ENCODE results near the gene ARHGAP32.

Gene ARHGAP32

DNA sequence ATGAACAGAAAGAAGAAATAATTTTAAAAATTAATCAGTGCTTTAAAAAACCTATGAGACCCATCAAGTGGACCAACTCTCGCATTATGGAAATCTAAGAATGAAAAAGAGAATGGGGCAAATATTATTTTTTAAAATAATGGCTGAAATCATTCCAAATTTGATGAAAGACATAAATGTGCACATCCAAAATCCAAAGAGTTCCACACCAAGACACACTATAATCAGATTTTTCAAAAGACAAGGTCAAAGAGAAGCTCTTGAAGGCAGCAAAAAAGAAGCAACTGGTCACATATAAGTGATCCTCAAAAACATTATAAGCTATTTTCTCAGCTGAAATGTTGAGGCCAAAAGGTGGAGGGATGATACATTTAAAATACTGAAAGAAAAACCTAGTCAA is 85.3 kb downstream of the ARHGAP32 start:
- no peak for DNase-seq (ENCODE audit: low read depth)
- no peak overlapping the region for H3K4me3 ChIP-seq (ENCODE audit: low read depth, low read length)
- in situ Hi-C loops (cut with HindIII; ENCODE audit: low sequenced_read_pairs): loop anchor here (25.0 kb wide), 1 partner anchor 181 kb away; no protein-coding TSS in a partner anchor
- TF ChIP-seq, protein P1, sequence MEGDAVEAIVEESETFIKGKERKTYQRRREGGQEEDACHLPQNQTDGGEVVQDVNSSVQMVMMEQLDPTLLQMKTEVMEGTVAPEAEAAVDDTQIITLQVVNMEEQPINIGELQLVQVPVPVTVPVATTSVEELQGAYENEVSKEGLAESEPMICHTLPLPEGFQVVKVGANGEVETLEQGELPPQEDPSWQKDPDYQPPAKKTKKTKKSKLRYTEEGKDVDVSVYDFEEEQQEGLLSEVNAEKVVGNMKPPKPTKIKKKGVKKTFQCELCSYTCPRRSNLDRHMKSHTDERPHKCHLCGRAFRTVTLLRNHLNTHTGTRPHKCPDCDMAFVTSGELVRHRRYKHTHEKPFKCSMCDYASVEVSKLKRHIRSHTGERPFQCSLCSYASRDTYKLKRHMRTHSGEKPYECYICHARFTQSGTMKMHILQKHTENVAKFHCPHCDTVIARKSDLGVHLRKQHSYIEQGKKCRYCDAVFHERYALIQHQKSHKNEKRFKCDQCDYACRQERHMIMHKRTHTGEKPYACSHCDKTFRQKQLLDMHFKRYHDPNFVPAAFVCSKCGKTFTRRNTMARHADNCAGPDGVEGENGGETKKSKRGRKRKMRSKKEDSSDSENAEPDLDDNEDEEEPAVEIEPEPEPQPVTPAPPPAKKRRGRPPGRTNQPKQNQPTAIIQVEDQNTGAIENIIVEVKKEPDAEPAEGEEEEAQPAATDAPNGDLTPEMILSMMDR (IDR thresholded peaks at IDR 0.05; ENCODE audit: low read depth, low read length, missing control alignments): no peak

DNA sequence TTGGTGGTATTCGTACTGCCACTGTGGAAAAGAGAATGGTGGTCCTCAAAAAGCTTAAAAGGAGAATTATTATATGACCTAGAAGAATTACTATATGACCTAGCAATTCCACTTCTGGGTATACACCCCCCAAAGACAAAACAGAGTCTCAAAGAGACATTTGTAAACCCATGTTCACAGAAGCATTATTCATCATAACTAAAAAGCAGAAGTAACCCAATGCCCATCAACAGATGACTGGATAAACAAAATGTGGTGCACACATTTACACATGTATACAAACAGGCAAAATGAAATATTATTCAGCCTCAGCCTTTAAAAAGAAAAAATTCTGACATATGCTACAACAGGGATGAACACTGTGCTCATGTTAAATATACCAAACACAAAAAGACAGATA is 89.4 kb downstream of the ARHGAP32 start:
- in situ Hi-C loops (cut with HindIII; ENCODE audit: low sequenced_read_pairs): loop anchor here (25.0 kb wide), 1 partner anchor 185 kb away; no protein-coding TSS in a partner anchor
- no peak overlapping the region for H3K4me3 ChIP-seq (ENCODE audit: low read depth, low read length)
- TF ChIP-seq, protein P1 (IDR thresholded peaks at IDR 0.05; ENCODE audit: low read depth, low read length, missing control alignments): no peak
- DNase-seq (ENCODE audit: low read depth): no peak

DNA sequence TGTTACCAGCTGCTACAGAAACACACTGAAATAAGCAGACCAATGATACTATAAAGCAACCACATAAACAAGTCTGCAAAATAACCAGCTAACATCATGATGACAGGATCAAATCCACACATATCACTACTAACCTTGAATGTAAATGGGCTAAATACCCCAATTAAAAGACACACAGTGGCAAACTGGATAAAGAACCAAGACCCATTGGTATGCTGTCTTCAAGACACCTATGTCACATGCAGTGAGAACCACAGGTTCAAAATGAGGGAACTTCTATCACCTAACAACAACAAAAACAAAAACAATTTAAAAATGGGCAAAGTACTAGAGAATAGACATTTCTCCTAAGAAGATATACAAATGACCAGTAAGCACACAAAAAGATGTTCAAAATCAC is 89.9 kb downstream of the ARHGAP32 start:
- in situ Hi-C loops (cut with HindIII; ENCODE audit: low sequenced_read_pairs): loop anchor here (25.0 kb wide), 1 partner anchor 185 kb away; no protein-coding TSS in a partner anchor
- DNase-seq (ENCODE audit: low read depth): no peak
- TF ChIP-seq, protein P1 (IDR thresholded peaks at IDR 0.05; ENCODE audit: low read depth, low read length, missing control alignments): no peak
- H3K4me3 ChIP-seq (ENCODE audit: low read depth, low read length): no peak overlapping the region

DNA sequence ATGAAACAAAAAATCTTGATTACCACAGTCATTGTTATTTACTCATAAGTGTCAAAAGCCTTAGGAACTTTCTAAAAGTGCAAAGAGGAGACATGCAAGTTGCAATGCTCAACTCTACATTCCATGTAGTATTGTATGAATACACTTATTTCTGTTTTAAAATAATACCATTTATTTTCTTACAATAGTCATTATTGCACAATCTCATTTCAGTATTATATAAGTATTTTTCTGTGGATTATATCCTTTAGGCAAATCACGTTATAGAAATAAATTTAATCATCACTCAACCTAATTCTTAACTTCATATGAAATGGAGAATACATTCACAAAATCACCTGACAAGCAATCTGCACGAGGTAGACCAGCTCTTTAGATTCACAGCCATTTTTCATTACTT is 98.8 kb downstream of the ARHGAP32 start:
- no peak for DNase-seq (ENCODE audit: low read depth)
- in situ Hi-C loops (cut with HindIII; ENCODE audit: low sequenced_read_pairs): no loop called here
- H3K4me3 ChIP-seq (ENCODE audit: low read depth, low read length): no peak overlapping the region
- TF ChIP-seq, protein P1 (IDR thresholded peaks at IDR 0.05; ENCODE audit: low read depth, low read length, missing control alignments): no peak

DNA sequence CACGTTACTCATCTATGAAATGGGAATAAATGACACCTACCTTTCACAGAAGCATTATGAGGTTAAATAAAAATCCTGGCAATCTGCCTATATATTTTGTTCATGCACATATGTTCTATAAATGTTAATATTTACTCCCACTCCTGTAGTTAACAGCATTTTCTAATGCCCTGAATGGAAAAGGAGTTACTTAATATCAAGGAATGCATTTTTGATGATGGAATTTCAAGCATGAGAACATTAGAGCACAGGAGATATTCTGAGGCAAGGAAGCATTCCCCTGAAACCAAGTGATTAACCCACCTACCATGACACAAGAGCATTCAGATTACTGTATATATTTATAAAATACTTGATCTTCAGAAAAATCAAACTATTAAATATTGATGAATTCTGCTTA is 102.1 kb downstream of the ARHGAP32 start:
- in situ Hi-C loops (cut with HindIII; ENCODE audit: low sequenced_read_pairs): no loop called here
- H3K4me3 ChIP-seq (ENCODE audit: low read depth, low read length): no peak overlapping the region
- TF ChIP-seq, protein P1 (IDR thresholded peaks at IDR 0.05; ENCODE audit: low read depth, low read length, missing control alignments): no peak
- DNase-seq (ENCODE audit: low read depth): peak; percentile 18

DNA sequence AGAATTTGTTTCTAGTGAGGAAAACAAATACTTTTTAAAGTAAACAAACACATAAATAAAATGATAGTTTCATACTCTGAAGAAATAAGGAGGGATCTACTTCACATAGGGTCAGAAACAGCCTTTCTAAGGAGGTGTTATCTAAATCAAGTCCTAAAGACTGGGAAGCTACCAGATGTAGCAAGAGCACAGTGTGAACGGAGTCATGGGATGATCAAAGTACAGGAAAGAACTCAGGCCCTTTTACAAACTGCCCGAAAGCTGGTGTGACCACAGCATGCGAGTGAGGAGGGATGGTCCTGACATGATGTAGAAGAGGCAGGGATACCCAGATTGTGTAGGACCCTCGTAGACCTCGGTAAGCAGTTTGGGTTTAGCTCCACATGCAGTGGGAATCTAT is 102.8 kb downstream of the ARHGAP32 start:
- in situ Hi-C loops (cut with HindIII; ENCODE audit: low sequenced_read_pairs): no loop called here
- DNase-seq (ENCODE audit: low read depth): no peak
- TF ChIP-seq, protein P1 (IDR thresholded peaks at IDR 0.05; ENCODE audit: low read depth, low read length, missing control alignments): no peak
- H3K4me3 ChIP-seq (ENCODE audit: low read depth, low read length): no peak overlapping the region

DNA sequence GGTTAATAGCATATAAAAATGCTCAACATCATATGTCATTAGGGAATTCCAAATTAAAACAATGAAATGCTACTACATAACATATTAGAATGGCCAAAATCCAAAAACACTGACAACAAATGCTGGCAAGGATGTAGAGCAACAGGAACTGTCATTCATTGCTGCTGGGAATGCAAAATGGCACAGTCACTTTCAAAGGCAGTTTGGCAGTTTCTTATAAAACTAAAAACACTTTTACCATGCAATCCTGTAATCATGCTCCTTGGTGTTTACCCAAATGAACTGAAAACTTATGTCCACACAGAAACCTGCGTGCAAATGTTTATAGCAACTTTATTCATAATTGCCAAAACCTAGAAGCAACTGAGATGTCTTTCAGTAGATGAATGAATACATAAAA is 105.1 kb downstream of the ARHGAP32 start:
- H3K4me3 ChIP-seq (ENCODE audit: low read depth, low read length): no peak overlapping the region
- TF ChIP-seq, protein P1 (IDR thresholded peaks at IDR 0.05; ENCODE audit: low read depth, low read length, missing control alignments): no peak
- DNase-seq (ENCODE audit: low read depth): no peak
- in situ Hi-C loops (cut with HindIII; ENCODE audit: low sequenced_read_pairs): no loop called here

All from astrocyte of the cerebellum (primary cell).